Activated CD8-positive, alpha-beta memory T cell treated with anti-CD3 and anti-CD28 coated beads, Interleukin-2, amount 10 ng/mL, durations not matched to agents 7 days and 5 days (primary cell): ENCODE results near the gene MAPK10. TPM values are rescaled to one million over a fixed set of nuclear protein-coding genes. Genes with fewer than 3 reads are reported as not detected.
"Not testable (repeated sequence)": the region's sequence is repeated elsewhere in the genome, so short reads cannot be mapped to it uniquely, and the experiment has no call there.

Experiments
- ATAC-seq: fragments of 150-1000 bp; cut with Tn5 transposase; one replicate; pipeline ENCODE4 v1.10.0; 2021; ENCODE audit warnings: moderate library complexity
- CTCF ChIA-PET: fragments of 350-600 bp; sonication (Branson Sonifier 250); formaldehyde crosslinking; loops from one replicate; lab custom pipeline; 2021; ENCODE audit warnings: antibody characterized with exemption; lab: Charles Lee
- DNase-seq: peaks from one replicate; pipeline ENCODE4 v3.0.0-alpha.2; 2020
- H3K27ac Mint-ChIP-seq: one replicate; pipeline ENCODE4 v1.8.0; 2021; ENCODE audit warnings: mild to moderate bottlenecking, mixed read lengths
- H3K27me3 Mint-ChIP-seq: one replicate; pipeline ENCODE4 v1.8.0; 2021; ENCODE audit warnings: mixed read lengths
- H3K36me3 Mint-ChIP-seq: one replicate; pipeline ENCODE4 v1.8.0; 2021; ENCODE audit warnings: mild to moderate bottlenecking, mixed read lengths
- H3K4me1 Mint-ChIP-seq: one replicate; pipeline ENCODE4 v1.8.0; 2021; ENCODE audit warnings: mixed read lengths
- H3K4me3 Mint-ChIP-seq: one replicate; pipeline ENCODE4 v1.8.0; 2021; ENCODE audit warnings: mild to moderate bottlenecking, moderate library complexity, mixed read lengths
- H3K9me3 Mint-ChIP-seq: one replicate; pipeline ENCODE4 v1.8.0; 2022; ENCODE audit warnings: low read depth, mixed read lengths
- total RNA-seq, 2 experiments: library from RNA; stranded (reverse); gene quantifications; one replicate each; pipeline ENCODE4 v1.2.3, GENCODE V29; 2021

Gene MAPK10
- total RNA-seq, 2 experiments from 2014 or later, result not detected

- H3K27ac Mint-ChIP-seq, result no peak overlapping the region
- no peaks in the 10 kb centered on the region for H3K4me1 Mint-ChIP-seq
- no peak overlapping the region for H3K4me3 Mint-ChIP-seq
- H3K27me3 Mint-ChIP-seq, result no peaks in the 10 kb centered on the region
- no peaks in the 10 kb centered on the region for H3K36me3 Mint-ChIP-seq
- CTCF ChIA-PET, result interaction anchor here (1.3 kb wide), 1 partner anchor 44 kb away, joined by 4 read pairs; no protein-coding TSS in a partner anchor
- peaks cover 2% of the 10 kb centered on the region for H3K9me3 Mint-ChIP-seq
- no peak for ATAC-seq
- DNase-seq, result no peak
Observed at GRCh38 chr4:86330961-86331742, 28.7 kb downstream of the MAPK10 start.

- H3K9me3 Mint-ChIP-seq, H3K4me3 Mint-ChIP-seq, H3K27ac Mint-ChIP-seq, H3K36me3 Mint-ChIP-seq, DNase-seq, H3K4me1 Mint-ChIP-seq, ATAC-seq, H3K27me3 Mint-ChIP-seq: not testable (repeated sequence)
- CTCF ChIA-PET, result interaction anchor here (1.3 kb wide), 1 partner anchor 43 kb away, joined by 4 read pairs; no protein-coding TSS in a partner anchor
Observed at GRCh38 chr4:86330411-86330810, 29.4 kb downstream of the MAPK10 start.

GRCh38 chr4:86329431-86329830, 30.4 kb downstream of the MAPK10 start:
- H3K4me3 Mint-ChIP-seq, result no peak overlapping the region
- DNase-seq, result no peak
- ATAC-seq, result no peak
- H3K4me1 Mint-ChIP-seq, result no peaks in the 10 kb centered on the region
- no peaks in the 10 kb centered on the region for H3K27me3 Mint-ChIP-seq
- CTCF ChIA-PET, result no interaction called here
- no peak overlapping the region for H3K27ac Mint-ChIP-seq
- no peaks in the 10 kb centered on the region for H3K36me3 Mint-ChIP-seq
- H3K9me3 Mint-ChIP-seq, result no peaks in the 10 kb centered on the region

GRCh38 chr4:86326400-86326799, 33.5 kb downstream of the MAPK10 start:
- Mint-ChIP-seq H3K9me3 (no peaks in the 10 kb centered on the region), H3K27ac (no peak overlapping the region), H3K4me3 (no peak overlapping the region), H3K36me3 (no peaks in the 10 kb centered on the region), H3K4me1 (no peaks in the 10 kb centered on the region), H3K27me3 (no peaks in the 10 kb centered on the region)
- ATAC-seq (no peak), DNase-seq (no peak)
- CTCF ChIA-PET, result no interaction called here

GRCh38 chr4:86319390-86319789, 40.5 kb downstream of the MAPK10 start:
- H3K9me3 Mint-ChIP-seq, result no peaks in the 10 kb centered on the region
- H3K27ac Mint-ChIP-seq, result no peak overlapping the region
- no peaks in the 10 kb centered on the region for H3K36me3 Mint-ChIP-seq
- CTCF ChIA-PET, result no interaction called here
- no peaks in the 10 kb centered on the region for H3K4me1 Mint-ChIP-seq
- no peaks in the 10 kb centered on the region for H3K27me3 Mint-ChIP-seq
- no peak for DNase-seq
- ATAC-seq, result no peak
- no peak overlapping the region for H3K4me3 Mint-ChIP-seq

- no peaks in the 10 kb centered on the region for H3K4me1 Mint-ChIP-seq
Observed at GRCh38 chr4:86315579-86315978, 44.3 kb downstream of the MAPK10 start.

GRCh38 chr4:86313656-86314055, 46.2 kb downstream of the MAPK10 start:
- no peaks in the 10 kb centered on the region for H3K9me3 Mint-ChIP-seq
- CTCF ChIA-PET, result no interaction called here
- DNase-seq (no peak), ATAC-seq (no peak)
- no peaks in the 10 kb centered on the region for H3K27me3 Mint-ChIP-seq
- H3K36me3 Mint-ChIP-seq, result no peaks in the 10 kb centered on the region
- no peak overlapping the region for H3K4me3 Mint-ChIP-seq
- no peaks in the 10 kb centered on the region for H3K4me1 Mint-ChIP-seq
- no peak overlapping the region for H3K27ac Mint-ChIP-seq

More at GRCh38 chr4:86315579-86315978, 44.3 kb downstream of the MAPK10 start:
- Mint-ChIP-seq H3K4me3 (no peak overlapping the region), H3K36me3 (no peaks in the 10 kb centered on the region), H3K27me3 (no peaks in the 10 kb centered on the region), H3K9me3 (no peaks in the 10 kb centered on the region), H3K27ac (no peak overlapping the region)
- CTCF ChIA-PET, result no interaction called here
- DNase-seq (no peak), ATAC-seq (no peak)

GRCh38 chr4:86307432-86307831, 52.4 kb downstream of the MAPK10 start:
- DNase-seq (no peak), ATAC-seq (no peak)
- CTCF ChIA-PET, result no interaction called here
- Mint-ChIP-seq H3K36me3 (no peaks in the 10 kb centered on the region), H3K4me3 (no peak overlapping the region), H3K9me3 (peaks cover 3% of the 10 kb centered on the region), H3K27me3 (no peaks in the 10 kb centered on the region), H3K27ac (no peak overlapping the region), H3K4me1 (no peaks in the 10 kb centered on the region)

GRCh38 chr4:86306816-86307215, 53.0 kb downstream of the MAPK10 start:
- ATAC-seq (no peak), DNase-seq (no peak)
- H3K4me3 Mint-ChIP-seq, result no peak overlapping the region
- no peaks in the 10 kb centered on the region for H3K4me1 Mint-ChIP-seq
- CTCF ChIA-PET, result no interaction called here
- no peak overlapping the region for H3K27ac Mint-ChIP-seq
- H3K36me3 Mint-ChIP-seq, result no peaks in the 10 kb centered on the region
- H3K9me3 Mint-ChIP-seq, result peaks cover 3% of the 10 kb centered on the region
- H3K27me3 Mint-ChIP-seq, result no peaks in the 10 kb centered on the region

- Mint-ChIP-seq H3K27me3 (no peaks in the 10 kb centered on the region), H3K36me3 (no peaks in the 10 kb centered on the region), H3K4me3 (no peak overlapping the region), H3K27ac (no peak overlapping the region), H3K9me3 (peaks cover 3% of the 10 kb centered on the region), H3K4me1 (no peaks in the 10 kb centered on the region)
- ATAC-seq (no peak), DNase-seq (no peak)
- CTCF ChIA-PET, result no interaction called here
Observed at GRCh38 chr4:86302830-86303229, 57.0 kb downstream of the MAPK10 start.

- H3K36me3 Mint-ChIP-seq, result no peaks in the 10 kb centered on the region
- CTCF ChIA-PET, result no interaction called here
- ATAC-seq, result no peak
- no peak for DNase-seq
- H3K9me3 Mint-ChIP-seq, result peaks cover 3% of the 10 kb centered on the region
- H3K4me3 Mint-ChIP-seq, result no peak overlapping the region
- H3K27me3 Mint-ChIP-seq, result no peaks in the 10 kb centered on the region
- H3K27ac Mint-ChIP-seq, result no peak overlapping the region
- no peaks in the 10 kb centered on the region for H3K4me1 Mint-ChIP-seq
Observed at GRCh38 chr4:86302251-86302650, 57.6 kb downstream of the MAPK10 start.

- CTCF ChIA-PET, result no interaction called here
- H3K4me3 Mint-ChIP-seq, result no peak overlapping the region
- ATAC-seq (no peak), DNase-seq (no peak)
- H3K27me3 Mint-ChIP-seq, result no peaks in the 10 kb centered on the region
- no peak overlapping the region for H3K27ac Mint-ChIP-seq
- H3K9me3 Mint-ChIP-seq, result peaks cover 3% of the 10 kb centered on the region
- no peaks in the 10 kb centered on the region for H3K36me3 Mint-ChIP-seq
- H3K4me1 Mint-ChIP-seq, result no peaks in the 10 kb centered on the region
Observed at GRCh38 chr4:86300516-86300915, 59.3 kb downstream of the MAPK10 start.

- CTCF ChIA-PET, result no interaction called here
- Mint-ChIP-seq H3K27me3 (no peaks in the 10 kb centered on the region), H3K4me3 (no peak overlapping the region), H3K27ac (no peak overlapping the region), H3K9me3 (no peaks in the 10 kb centered on the region), H3K36me3 (no peaks in the 10 kb centered on the region), H3K4me1 (no peaks in the 10 kb centered on the region)
- no peak for ATAC-seq
- DNase-seq, result no peak
Observed at GRCh38 chr4:86296865-86297264, 63.0 kb downstream of the MAPK10 start.

GRCh38 chr4:86294883-86295282, 65.0 kb downstream of the MAPK10 start:
- CTCF ChIA-PET, result no interaction called here
- Mint-ChIP-seq H3K9me3 (no peaks in the 10 kb centered on the region), H3K27ac (no peak overlapping the region), H3K4me3 (no peak overlapping the region), H3K27me3 (no peaks in the 10 kb centered on the region), H3K36me3 (no peaks in the 10 kb centered on the region), H3K4me1 (no peaks in the 10 kb centered on the region)
- ATAC-seq (no peak), DNase-seq (no peak)
